ENCODE results near the gene OTOF. TPM values are rescaled to one million over a fixed set of nuclear protein-coding genes. Genes with fewer than 3 reads are reported as not detected.
"Not testable (repeated sequence)": the region's sequence is repeated elsewhere in the genome, so short reads cannot be mapped to it uniquely, and the experiment has no call there.

Gene OTOF
- total RNA-seq, 1 donor = 0.10 TPM

DNA sequence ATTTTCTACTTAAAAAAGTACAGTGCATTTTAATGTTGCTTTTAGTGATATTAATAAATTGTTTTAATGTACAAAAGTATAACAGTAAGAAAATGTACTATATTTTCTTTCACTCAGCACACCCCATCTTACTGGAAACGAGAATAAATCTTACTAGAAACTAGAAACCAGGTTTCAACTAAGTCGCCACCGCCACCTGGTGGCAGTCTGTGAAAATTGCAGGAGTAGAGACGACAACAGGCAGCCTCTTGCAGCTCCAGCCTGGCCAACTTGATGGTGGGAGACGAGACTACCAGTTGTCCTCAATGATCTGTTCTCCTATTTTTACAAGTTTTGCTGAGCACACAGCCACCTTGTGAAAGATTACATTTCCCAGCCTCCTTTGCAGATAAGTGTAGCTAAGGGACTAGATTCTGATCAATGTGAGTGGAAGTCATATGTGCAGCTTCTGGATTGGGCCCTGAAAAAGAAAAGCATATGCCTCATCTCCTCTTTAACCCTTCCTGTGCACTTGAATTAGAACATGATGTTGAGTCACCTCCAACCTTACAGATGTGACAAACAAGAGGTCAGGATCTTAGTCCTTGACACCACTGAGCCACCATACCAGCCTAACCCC lies 8.7 kb downstream of the OTOF start:
- Histone ChIP-seq H3K4me1 (ENCODE audit: insufficient read depth, low read length) (no peaks in the 10 kb centered on the region), H3K4me3 (ENCODE audit: low read length) (no peak overlapping the region)

DNA sequence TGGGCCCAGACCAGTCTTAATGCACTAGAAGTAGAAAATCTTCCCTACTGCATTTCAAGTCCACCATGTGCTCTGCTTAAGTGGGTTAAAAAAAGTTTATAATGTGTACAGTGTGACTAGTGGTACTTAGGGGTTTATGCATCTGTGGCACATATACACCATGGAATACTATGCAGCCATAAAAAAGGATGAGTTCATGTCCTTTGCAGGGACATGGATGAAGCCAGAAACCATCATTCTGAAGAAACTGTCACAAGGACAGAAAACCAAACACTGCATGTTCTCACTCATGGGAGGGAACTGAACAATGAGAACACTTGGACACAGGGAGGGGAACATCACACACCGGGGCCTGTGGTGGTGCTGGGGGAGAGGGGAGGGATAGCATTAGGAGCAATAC lies 9.4 kb downstream of the OTOF start:
- H3K4me3 ChIP-seq (ENCODE audit: low read length); H3K9me3 ChIP-seq (ENCODE audit: low read depth, low read length); H3K4me1 ChIP-seq (ENCODE audit: insufficient read depth, low read length); H3K27me3 ChIP-seq (ENCODE audit: insufficient read depth, low read length): not testable (repeated sequence)

More for the DNA sequence above, 8.7 kb downstream of the OTOF start:
- Histone ChIP-seq H3K27me3 (ENCODE audit: insufficient read depth, low read length) (no peaks in the 10 kb centered on the region), H3K9me3 (ENCODE audit: low read depth, low read length) (no peaks in the 10 kb centered on the region)

DNA sequence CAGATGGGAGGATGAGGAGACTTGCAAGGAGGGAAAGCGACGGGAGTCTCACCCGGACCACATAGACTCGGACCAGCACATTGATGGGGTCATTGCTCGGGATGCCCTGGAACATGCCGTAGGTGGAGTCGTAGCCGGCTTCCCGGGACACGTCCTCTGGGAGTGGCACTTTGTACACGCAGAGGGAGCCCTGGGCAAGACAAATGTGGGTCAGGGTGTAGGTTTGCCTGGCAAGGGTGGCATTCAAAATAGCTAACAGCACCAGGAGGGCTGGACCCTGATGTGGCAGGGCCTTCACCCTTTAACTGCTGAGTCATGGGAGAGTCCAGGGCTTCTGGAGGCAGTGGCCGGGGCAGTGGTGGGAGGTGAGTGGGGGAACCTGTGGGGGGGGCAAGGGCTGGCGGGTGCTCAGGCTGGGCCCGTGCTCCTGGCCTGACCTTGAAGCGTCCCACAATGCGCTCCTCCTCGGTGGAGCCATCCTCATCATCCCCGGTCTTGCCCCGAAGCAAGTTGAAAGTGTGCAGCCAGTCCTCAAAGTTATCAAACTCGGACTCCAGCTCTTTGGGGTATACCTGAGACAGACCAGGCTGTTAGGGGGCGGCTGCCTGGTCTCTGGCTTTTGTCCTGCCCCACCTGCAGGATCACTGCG lies 11.1 kb downstream of the OTOF start:
- H3K9me3 ChIP-seq (ENCODE audit: low read depth, low read length) = no peaks in the 10 kb centered on the region
- H3K4me3 ChIP-seq (ENCODE audit: low read length) = no peak overlapping the region
- no peaks in the 10 kb centered on the region for H3K27me3 ChIP-seq (ENCODE audit: insufficient read depth, low read length)
- H3K4me1 ChIP-seq (ENCODE audit: insufficient read depth, low read length) = no peaks in the 10 kb centered on the region

DNA sequence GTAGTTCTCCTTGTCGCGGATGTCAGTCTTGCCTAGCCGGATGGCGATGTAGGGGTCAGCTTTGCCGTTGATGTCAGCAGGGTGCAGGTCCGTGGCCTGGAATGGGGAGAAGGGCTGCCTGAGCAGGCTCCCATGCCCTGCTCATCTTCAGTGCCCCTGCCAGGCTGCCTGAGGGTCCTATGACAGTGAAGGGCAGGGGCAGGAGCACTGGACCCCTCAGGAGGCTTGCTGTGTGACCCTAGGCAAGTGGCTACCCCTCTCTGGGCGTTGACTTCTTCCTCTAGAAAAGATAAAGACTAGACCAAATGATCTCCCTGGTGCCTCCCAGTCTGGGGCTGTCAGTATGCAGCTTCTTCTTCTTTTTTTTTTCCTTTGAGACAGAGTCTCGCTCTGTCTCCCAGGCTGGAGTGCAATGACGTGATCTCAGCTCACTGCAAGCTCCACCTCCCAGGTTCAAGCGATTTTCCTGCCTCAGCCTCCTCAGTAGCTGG lies 11.9 kb downstream of the OTOF start:
- no peaks in the 10 kb centered on the region for H3K4me1 ChIP-seq (ENCODE audit: insufficient read depth, low read length)
- H3K4me3 ChIP-seq (ENCODE audit: low read length) = no peak overlapping the region
- no peaks in the 10 kb centered on the region for H3K27me3 ChIP-seq (ENCODE audit: insufficient read depth, low read length)
- no peaks in the 10 kb centered on the region for H3K9me3 ChIP-seq (ENCODE audit: low read depth, low read length)

DNA sequence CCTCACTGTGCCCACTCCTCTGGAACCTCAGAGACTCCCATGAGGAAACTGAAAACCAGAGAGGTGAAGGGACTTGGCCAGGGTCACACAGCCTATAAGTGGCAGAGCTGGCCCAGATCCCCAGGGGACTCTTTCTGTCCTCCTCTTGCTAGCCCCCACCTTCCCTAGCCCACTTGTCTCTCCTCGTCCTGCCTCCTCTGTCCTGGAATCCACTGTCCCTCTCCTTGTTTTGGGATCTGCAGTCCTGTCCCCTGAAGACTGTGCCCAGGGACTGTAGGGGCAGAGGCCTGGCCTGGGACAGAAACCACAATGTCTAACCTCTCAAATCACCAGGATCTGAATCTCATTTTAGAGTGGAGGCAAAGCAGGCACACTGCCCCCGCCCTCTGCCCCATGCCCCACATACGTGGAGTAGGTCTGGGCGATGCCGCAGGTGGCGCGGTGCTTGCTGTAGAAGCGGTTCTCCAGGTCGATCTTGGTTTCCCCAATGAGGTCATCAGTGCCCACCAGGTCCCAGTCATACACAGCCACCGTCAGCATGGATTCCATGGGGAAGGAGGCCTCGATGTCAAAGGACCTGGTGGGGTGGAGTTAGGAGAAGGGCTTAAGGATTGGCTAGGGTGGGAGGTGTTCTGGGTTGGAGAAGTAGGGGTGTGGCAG lies 12.5 kb downstream of the OTOF start:
- Histone ChIP-seq H3K27me3 (ENCODE audit: insufficient read depth, low read length) (no peaks in the 10 kb centered on the region), H3K9me3 (ENCODE audit: low read depth, low read length) (no peaks in the 10 kb centered on the region), H3K4me1 (ENCODE audit: insufficient read depth, low read length) (no peaks in the 10 kb centered on the region), H3K4me3 (ENCODE audit: low read length) (no peak overlapping the region)

- H3K27me3 ChIP-seq (ENCODE audit: insufficient read depth, low read length) = no peaks in the 10 kb centered on the region
- H3K9me3 ChIP-seq (ENCODE audit: low read depth, low read length) = no peaks in the 10 kb centered on the region
- no peak overlapping the region for H3K4me3 ChIP-seq (ENCODE audit: low read length)
- no peaks in the 10 kb centered on the region for H3K4me1 ChIP-seq (ENCODE audit: insufficient read depth, low read length)
Observed at GRCh38 chr2:26464390-26465265, 13.3 kb downstream of the OTOF start.

DNA sequence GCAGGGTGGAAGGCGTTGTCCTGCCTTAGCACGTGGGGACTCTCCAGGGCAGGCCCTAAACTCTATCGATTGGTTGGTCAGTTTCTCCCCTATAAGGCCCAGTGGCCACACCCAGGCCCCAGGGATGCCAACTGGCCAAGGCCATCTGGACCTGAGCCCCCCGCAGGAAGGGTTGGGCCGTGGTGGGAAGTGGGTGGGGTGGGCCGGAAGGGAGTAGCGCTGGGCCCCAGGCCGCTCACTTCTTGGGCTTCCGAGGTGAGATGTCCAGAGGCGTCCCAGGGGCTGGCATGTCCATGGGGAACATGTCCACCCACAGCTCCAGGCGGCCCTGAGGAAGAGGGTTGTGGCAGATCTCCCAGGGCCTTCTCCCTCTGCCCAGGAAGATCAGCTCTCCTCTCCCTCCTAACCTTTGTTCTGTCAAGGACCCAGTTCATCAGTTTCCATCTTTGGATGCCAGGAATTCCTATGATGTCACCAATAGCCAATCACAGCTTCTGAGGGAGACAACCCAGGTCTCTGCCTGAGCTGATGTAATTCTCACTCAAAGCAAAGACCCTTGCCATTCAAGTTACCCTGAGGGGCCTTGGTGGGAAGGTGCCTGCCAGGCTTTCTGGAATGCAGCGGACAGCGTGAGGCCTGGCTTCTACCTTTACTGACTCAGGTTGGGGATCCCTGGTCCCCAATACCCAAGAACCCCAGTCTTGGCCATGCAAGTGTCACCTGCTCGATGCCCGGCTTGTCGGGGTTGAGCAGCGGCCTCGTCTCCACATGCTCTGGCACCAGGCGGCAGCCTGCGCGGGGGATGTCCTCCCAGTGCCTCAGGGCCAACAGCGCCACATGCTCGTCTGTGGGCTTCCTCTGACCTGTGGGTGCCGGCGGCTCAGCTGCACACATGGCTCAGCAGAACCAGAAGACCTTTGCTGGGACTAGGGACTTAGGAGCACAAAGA lies 14.4 kb downstream of the OTOF start:
- Histone ChIP-seq H3K4me1 (ENCODE audit: insufficient read depth, low read length) (peaks cover 6% of the 10 kb centered on the region), H3K27me3 (ENCODE audit: insufficient read depth, low read length) (no peaks in the 10 kb centered on the region), H3K4me3 (ENCODE audit: low read length) (no peak overlapping the region), H3K9me3 (ENCODE audit: low read depth, low read length) (no peaks in the 10 kb centered on the region)

DNA sequence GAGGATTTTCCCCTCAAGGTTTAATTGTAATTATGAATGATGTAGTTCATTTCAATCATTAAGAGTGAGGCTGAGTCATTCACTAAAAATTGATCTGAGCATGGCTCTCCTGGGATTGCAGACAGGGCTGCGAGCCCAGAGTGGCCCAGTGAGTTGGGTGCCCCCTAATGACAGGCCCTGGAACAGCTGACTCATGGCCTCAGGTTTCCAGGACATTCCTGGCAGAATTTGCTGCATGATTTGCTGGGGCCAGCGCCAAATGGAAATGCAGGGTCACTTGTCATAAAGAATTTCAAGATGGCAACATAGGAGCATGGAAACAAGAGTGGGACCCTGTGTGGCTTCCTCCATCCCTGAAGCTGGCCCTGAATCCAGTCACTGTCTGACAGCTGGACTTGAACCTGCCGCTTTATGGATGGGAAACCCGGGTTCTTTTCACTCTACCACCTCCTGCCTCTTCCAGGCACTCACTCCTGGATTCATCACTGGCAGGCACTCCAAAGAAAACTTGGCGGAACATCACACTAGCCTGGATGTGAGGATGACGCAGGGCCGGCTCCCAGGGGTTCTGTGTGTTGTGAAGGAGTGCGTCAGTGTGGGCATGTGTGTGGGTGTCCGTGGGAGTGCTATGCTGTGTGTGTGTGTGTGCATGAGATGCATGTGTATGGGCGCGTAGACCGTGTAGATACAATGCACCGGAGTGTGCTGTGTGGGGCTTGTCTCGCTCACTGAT lies 15.2 kb downstream of the OTOF start:
- H3K4me3 ChIP-seq (ENCODE audit: low read length) = no peak overlapping the region
- H3K27me3 ChIP-seq (ENCODE audit: insufficient read depth, low read length) = no peaks in the 10 kb centered on the region
- no peaks in the 10 kb centered on the region for H3K9me3 ChIP-seq (ENCODE audit: low read depth, low read length)
- H3K4me1 ChIP-seq (ENCODE audit: insufficient read depth, low read length) = peaks cover 14% of the 10 kb centered on the region

GRCh38 chr2:26462100-26462499 lies 15.8 kb downstream of the OTOF start:
- Histone ChIP-seq H3K4me3 (ENCODE audit: low read length) (no peak overlapping the region), H3K27me3 (ENCODE audit: insufficient read depth, low read length) (no peaks in the 10 kb centered on the region), H3K9me3 (ENCODE audit: low read depth, low read length) (no peaks in the 10 kb centered on the region), H3K4me1 (ENCODE audit: insufficient read depth, low read length) (peaks cover 20% of the 10 kb centered on the region)

GRCh38 chr2:26461601-26462023 lies 16.3 kb downstream of the OTOF start:
- peaks cover 25% of the 10 kb centered on the region for H3K4me1 ChIP-seq (ENCODE audit: insufficient read depth, low read length)
- H3K9me3 ChIP-seq (ENCODE audit: low read depth, low read length) = no peaks in the 10 kb centered on the region
- H3K4me3 ChIP-seq (ENCODE audit: low read length) = no peak overlapping the region
- no peaks in the 10 kb centered on the region for H3K27me3 ChIP-seq (ENCODE audit: insufficient read depth, low read length)

DNA sequence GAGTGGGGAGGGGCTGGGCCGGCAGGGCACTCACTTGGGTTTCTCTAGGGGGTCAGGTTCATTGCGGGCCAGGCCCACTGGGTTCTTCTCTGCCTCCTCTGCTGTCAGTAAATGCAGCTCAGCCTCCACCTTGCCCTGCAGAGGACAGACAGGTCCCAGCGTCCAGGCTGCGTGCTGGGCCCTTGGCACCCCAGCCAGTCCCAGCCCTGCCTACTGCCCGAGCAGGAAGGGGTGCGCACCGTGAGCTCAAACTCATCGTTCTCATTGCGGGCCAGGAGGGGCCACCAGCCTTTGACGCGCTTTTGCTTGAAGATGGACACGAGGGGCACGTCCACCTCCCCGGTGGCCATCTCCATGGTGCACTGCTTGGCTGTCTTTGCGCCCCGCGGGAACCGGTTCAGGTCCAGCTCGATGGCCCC lies 17.3 kb downstream of the OTOF start:
- H3K9me3 ChIP-seq (ENCODE audit: low read depth, low read length) = no peaks in the 10 kb centered on the region
- peaks cover 34% of the 10 kb centered on the region for H3K4me1 ChIP-seq (ENCODE audit: insufficient read depth, low read length)
- no peak overlapping the region for H3K4me3 ChIP-seq (ENCODE audit: low read length)
- no peaks in the 10 kb centered on the region for H3K27me3 ChIP-seq (ENCODE audit: insufficient read depth, low read length)

DNA sequence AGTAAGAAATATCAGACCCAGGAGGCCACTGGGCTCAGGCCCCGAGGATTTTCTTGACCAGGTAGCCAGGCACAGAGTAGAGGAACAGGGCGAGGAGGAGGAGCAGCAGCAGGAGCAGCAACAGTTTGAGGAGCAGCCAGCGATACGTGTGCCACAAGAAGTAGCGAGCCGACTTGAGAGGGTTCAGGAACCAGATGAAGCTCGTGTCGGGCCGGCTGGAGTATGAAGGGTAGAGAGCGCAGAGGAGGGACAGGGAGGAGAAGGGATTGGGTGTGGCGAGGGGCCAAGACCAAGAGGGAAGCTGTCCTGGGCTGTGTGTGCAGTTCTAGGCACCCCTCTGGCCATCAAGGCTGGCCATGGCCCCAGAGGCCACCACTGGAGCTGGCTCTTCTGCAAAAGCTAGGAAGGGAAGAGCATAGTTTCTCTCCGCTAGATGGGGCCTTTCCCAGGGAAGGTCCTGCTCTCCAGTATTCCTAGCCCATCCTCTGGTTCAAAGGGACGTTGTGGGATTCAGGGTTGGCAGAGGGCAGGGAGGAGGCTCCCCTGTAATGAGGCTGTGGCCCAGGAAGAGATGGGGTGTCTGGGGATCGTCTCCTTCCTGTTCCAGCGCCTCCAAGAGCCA lies 17.8 kb downstream of the OTOF start:
- H3K27me3 ChIP-seq (ENCODE audit: insufficient read depth, low read length) = no peaks in the 10 kb centered on the region
- no peak overlapping the region for H3K4me3 ChIP-seq (ENCODE audit: low read length)
- H3K9me3 ChIP-seq (ENCODE audit: low read depth, low read length) = no peaks in the 10 kb centered on the region
- peaks cover 40% of the 10 kb centered on the region for H3K4me1 ChIP-seq (ENCODE audit: insufficient read depth, low read length)

- H3K4me1 ChIP-seq (ENCODE audit: insufficient read depth, low read length) = peaks cover 43% of the 10 kb centered on the region
- H3K9me3 ChIP-seq (ENCODE audit: low read depth, low read length) = no peaks in the 10 kb centered on the region
- H3K4me3 ChIP-seq (ENCODE audit: low read length) = no peak overlapping the region
- no peaks in the 10 kb centered on the region for H3K27me3 ChIP-seq (ENCODE audit: insufficient read depth, low read length)
Observed at GRCh38 chr2:26458365-26459042, 19.4 kb downstream of the OTOF start.
